Ascending aorta (tissue), 2 donors: Measurements from ENCODE around the gene CCR2. TPM values are rescaled to one million over a fixed set of nuclear protein-coding genes. Genes with fewer than 3 reads are reported as not detected.

Experiments used
- DNase-seq, 2 donors: peaks; one replicate each; pipeline ENCODE4 v3.0.0-alpha.2; 2019; ENCODE audit warnings: low spot score in 2 of 2
- H3K27ac ChIP-seq, 2 donors: fragments of 200-600 bp; sonication (generic); one replicate each; pipeline ENCODE4 v1.5.1; 2016 to 2017; ENCODE audit warnings: mild to moderate bottlenecking in 1 of 2
- H3K27me3 ChIP-seq: fragments of 200-600 bp; sonication (generic); one replicate; pipeline ENCODE4 v1.5.1; 2017
- H3K36me3 ChIP-seq, 2 donors: fragments of 200-600 bp; sonication (generic); one replicate each; pipeline ENCODE4 v1.5.1; 2016
- H3K4me1 ChIP-seq, 2 donors: fragments of 200-600 bp; sonication (generic); one replicate each; pipeline ENCODE4 v1.5.1; 2016 to 2017; ENCODE audit warnings: mild to moderate bottlenecking in 1 of 2
- H3K4me3 ChIP-seq, 2 donors: fragments of 200-600 bp; sonication (generic); one replicate each; pipeline ENCODE4 v1.5.1; 2016 to 2017; ENCODE audit warnings: mild to moderate bottlenecking in 1 of 2
- H3K9me3 ChIP-seq, 2 donors: fragments of 200-600 bp; sonication (generic); one replicate each; pipeline ENCODE4 v1.5.1; 2016
- intact Hi-C: fragments of 100-400 bp; cut with DNase I; formaldehyde crosslinking; loops from one replicate; pipeline ENCODE4 v1.15.1; 2023
- total RNA-seq: library from RNA; depleted of rRNA; stranded (reverse); fragments of >200 nt; gene quantifications from one replicate; pipeline ENCODE4 v1.1.0, GENCODE V29; 2016
- TF ChIP-seq, protein P1 (sequence below), 3 experiments: fragments of 200-600 bp in 2 of 3; fragments of 450-650 bp in 1 of 3; sonication (generic) in 2 of 3; IDR thresholded peaks; one replicate each; pipeline ENCODE4 v1.5.1; 2016 to 2019; ENCODE audit warnings: antibody characterized with exemption in 3 of 3, mild to moderate bottlenecking in 1 of 3, moderate library complexity in 1 of 3

CCR2 gene
- total RNA-seq, 1 donor from 2014 or later, result 0.11 TPM

DNA sequence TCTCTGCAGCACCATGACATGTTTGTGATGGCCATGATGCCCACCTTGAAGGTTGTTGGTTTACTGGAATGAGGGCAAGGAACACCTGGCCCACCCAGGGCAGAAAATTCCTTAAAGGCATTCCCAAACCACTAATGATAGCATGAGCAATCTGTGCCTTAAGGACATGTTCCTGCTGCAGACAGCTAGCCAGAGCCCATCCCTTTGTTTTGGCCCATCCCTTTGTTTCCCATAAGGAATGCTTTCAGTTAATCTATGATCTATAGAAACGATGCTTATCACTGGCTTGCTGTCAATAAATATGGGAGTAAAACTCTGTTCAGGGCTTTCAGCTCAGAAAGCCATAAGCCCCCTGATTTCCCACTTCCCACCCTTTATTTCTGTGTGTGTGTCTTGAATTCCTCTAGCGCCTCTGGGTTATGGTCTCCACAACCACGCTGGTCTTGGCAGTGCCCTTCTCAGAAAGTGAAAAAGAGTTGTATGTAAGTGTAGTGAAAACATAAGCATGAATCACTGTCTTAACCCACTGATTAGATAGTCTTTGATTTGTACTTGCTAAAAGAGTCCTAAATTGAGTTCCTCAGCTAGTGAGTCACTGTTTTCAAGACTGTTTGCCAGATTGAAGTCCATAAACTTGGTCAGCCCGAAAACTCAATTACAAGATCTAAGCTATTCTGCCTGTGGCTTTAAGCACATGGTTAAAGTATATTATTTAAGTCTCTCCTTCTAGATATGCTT, 19.0 kb upstream of the CCR2 start:
- Histone ChIP-seq H3K9me3 (peaks cover 0 to 7% of the 10 kb centered on the region in 2 donors), H3K4me3 (no peak overlapping the region), H3K4me1 (no peaks in the 10 kb centered on the region), H3K27me3 (no peaks in the 10 kb centered on the region), H3K27ac (no peak overlapping the region), H3K36me3 (no peaks in the 10 kb centered on the region)
- TF ChIP-seq, protein P1, sequence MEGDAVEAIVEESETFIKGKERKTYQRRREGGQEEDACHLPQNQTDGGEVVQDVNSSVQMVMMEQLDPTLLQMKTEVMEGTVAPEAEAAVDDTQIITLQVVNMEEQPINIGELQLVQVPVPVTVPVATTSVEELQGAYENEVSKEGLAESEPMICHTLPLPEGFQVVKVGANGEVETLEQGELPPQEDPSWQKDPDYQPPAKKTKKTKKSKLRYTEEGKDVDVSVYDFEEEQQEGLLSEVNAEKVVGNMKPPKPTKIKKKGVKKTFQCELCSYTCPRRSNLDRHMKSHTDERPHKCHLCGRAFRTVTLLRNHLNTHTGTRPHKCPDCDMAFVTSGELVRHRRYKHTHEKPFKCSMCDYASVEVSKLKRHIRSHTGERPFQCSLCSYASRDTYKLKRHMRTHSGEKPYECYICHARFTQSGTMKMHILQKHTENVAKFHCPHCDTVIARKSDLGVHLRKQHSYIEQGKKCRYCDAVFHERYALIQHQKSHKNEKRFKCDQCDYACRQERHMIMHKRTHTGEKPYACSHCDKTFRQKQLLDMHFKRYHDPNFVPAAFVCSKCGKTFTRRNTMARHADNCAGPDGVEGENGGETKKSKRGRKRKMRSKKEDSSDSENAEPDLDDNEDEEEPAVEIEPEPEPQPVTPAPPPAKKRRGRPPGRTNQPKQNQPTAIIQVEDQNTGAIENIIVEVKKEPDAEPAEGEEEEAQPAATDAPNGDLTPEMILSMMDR (IDR thresholded peaks at IDR 0.05), result no peak
- intact Hi-C loops, result no loop called here
- DNase-seq, result no peak

GRCh38 chr3:46335541-46335940, 18.4 kb upstream of the CCR2 start:
- H3K4me1 ChIP-seq, result no peaks in the 10 kb centered on the region
- H3K27me3 ChIP-seq, result no peaks in the 10 kb centered on the region
- no peak overlapping the region for H3K4me3 ChIP-seq
- intact Hi-C loops, result no loop called here
- H3K27ac ChIP-seq, result no peak overlapping the region
- peaks cover 0 to 7% of the 10 kb centered on the region in 2 donors for H3K9me3 ChIP-seq
- no peaks in the 10 kb centered on the region for H3K36me3 ChIP-seq
- DNase-seq, result no peak
- TF ChIP-seq, protein P1 (IDR thresholded peaks at IDR 0.05), result no peak

- H3K27ac ChIP-seq, result no peak overlapping the region
- no peaks in the 10 kb centered on the region for H3K36me3 ChIP-seq
- H3K9me3 ChIP-seq, result peaks cover 0 to 7% of the 10 kb centered on the region in 2 donors
- no peak for DNase-seq
- no peak overlapping the region for H3K4me3 ChIP-seq
- TF ChIP-seq, protein P1 (IDR thresholded peaks at IDR 0.05), result no peak
- intact Hi-C loops, result no loop called here
- H3K4me1 ChIP-seq, result no peaks in the 10 kb centered on the region
- H3K27me3 ChIP-seq, result no peaks in the 10 kb centered on the region
Observed at GRCh38 chr3:46337911-46338310, 16.0 kb upstream of the CCR2 start.

GRCh38 chr3:46338840-46339239, 15.1 kb upstream of the CCR2 start:
- Histone ChIP-seq H3K27ac (no peak overlapping the region), H3K4me3 (no peak overlapping the region), H3K9me3 (peaks cover 0 to 7% of the 10 kb centered on the region in 2 donors), H3K27me3 (no peaks in the 10 kb centered on the region), H3K4me1 (no peaks in the 10 kb centered on the region), H3K36me3 (no peaks in the 10 kb centered on the region)
- intact Hi-C loops, result no loop called here
- TF ChIP-seq, protein P1 (IDR thresholded peaks at IDR 0.05), result no peak
- DNase-seq, result no peak

- no peak for DNase-seq
- intact Hi-C loops, result no loop called here
- TF ChIP-seq, protein P1 (IDR thresholded peaks at IDR 0.05), result no peak
Observed at GRCh38 chr3:46344476-46344875, 9.4 kb upstream of the CCR2 start.

More at GRCh38 chr3:46344476-46344875, 9.4 kb upstream of the CCR2 start:
- Histone ChIP-seq H3K36me3 (no peaks in the 10 kb centered on the region), H3K27me3 (no peaks in the 10 kb centered on the region), H3K4me3 (no peak overlapping the region), H3K27ac (no peak overlapping the region), H3K9me3 (no peaks in the 10 kb centered on the region), H3K4me1 (no peaks in the 10 kb centered on the region)
